ENCODE results near the gene PARD3.

PARD3 gene

DNA sequence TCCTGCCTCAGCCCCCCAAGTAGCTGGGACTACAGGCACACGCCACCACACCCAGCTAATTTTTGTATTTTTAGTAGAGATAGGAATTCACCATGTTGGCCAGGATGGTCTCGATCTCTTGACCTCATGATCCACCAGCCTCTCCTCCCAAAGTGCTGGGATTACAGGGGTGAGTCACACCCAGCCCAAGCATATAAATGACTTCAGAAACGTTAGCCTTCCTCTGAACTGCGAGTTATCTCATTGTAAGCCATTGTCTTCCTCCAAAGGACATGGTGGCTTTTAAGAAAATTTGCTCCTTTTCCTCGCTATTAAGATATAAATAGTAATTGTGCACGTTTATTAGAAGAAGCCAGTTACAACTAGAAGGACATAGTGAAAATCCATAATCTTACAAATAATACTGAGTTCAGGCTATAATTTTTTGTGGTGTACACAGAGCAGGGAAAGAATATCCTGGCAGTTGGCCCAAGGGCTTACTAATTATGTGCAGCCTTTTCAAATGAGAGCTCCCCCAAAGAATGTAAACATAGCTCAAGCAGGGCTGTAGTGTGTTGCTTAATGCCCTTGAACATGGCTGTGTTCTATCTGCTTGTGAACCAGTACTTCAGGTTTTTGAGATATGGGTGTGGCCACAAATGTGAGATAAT is 495.8 kb downstream of the PARD3 start:
- FAIRE-seq: no peak

DNA sequence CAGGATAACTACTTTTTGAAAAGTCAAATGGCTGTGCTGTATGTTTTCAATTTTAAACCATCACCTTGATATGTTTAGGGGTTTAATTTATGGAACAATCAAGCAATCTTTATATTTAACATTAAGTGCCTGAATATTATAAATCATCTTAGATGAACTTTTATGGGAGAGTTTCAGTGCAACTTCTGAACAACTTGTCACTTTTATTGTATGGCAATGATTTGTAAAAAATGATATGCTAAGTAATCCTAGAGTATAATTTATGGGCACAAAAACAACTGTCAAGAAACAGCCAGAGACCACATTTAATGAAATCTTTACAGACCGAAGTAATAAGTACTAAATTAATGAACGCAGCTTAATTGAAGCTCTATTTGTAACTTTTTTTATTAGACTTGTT is 498.9 kb downstream of the PARD3 start:
- no peak for FAIRE-seq

DNA sequence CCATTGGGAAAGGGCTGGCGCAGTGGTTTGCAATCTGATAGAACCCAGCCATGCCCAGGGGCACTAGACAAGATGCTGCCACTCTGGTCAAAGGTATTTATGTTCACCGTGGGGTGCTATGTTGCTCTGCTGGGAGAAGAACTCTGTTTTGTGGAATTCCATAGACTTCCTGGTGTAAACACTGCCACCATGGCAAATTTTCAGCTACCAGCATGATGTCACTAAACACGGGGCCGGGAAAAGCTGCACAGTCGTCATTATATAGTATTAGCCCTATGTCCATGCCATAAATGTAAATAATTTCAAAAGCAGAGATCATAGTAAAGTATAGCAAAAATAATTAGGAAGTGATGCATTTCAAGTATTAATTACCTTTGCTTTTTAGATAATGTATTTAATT is 500.6 kb downstream of the PARD3 start:
- no peak for FAIRE-seq

DNA sequence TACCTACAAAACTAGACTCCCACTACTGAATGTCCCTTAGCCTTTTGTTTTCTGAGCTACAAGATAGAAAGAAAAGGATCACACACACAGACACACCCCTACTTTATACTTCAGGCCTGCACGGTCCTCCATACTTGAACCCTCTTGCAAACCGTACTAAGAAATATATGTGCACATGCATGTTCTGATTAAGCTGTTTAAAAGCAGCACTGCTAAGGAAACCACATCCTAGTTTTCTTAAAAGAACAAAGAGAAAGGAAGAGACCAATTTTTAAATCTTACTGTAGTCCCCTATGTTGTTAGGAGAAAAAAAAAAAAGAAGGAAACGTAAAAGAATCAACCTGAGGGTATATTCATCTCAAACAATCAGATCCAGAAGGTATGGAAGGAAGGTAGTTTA is 501.2 kb downstream of the PARD3 start:
- FAIRE-seq: no peak

DNA sequence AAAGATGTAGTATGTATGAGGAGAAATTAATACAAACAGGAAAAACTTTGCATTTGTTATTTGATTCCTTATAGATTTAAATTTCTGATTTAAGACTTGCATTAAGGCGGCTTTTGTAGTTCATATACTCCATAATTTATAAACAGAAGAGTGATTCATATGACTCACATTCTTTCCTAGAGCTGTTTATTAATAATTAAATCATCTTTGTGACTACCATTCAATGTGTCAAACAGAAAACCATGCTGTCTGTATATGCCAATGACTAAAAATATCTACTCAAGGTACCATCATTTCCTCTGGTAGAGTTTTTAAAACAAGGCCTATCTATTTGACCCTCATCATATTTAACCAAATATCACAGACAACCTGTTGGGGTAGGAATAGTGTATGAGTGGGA is 501.7 kb downstream of the PARD3 start:
- no peak for FAIRE-seq

DNA sequence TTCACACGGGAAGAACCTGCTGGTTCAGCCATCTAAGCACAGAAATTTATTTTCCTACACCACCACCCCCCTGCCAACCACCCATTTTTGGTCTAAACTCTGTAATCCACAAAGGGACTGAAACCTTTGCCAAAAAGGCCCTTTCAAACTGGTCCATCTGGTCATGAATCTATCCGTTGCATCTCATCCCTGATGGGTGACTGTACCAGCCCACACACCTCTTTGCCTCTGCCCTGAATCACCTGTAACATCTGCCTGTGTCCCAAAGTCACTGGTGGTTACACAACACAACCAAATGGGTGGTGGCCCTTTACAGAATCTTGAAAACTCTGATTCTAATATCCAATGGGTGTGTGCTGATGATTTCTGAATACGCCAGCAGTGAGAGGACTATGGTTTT is 503.4 kb downstream of the PARD3 start:
- FAIRE-seq: no peak

DNA sequence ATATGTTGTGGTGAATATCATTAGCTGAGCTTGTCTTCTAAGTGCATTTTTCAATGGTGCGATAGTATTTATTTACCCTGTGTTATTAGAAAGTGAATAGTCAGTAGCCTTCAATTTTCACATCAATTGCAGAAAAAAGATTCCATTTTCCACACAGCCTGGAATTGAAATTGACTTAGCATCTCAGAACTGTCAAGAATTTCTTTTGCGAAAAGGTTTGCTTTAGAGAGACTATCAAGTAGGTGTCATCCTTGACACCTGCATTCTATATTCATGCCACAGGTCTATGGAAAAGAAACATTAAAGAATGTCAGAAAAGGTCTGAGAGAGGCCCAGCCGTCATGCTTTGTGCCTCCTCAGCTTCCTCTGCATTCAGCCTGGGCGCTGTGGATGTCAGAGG is 504.9 kb downstream of the PARD3 start:
- FAIRE-seq: no peak

DNA sequence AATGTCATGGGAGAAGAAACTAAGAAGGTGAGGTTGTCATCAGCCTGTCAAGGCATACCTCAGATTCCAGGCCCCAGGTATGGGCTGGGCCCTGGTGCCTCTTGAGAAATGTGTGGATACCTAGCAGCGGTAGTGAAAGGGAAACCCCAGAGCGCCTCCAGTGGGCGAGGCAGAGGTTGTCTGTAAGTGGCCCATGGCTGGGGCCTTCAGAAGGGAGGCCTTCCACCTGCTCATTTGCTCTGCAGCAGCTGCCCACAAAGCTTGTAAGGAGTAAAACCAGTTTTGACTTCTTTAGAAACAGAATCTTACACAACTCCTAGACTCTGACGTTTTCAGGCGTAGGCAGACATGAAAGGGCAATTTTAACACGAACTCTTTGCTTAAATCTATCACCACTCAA is 509.9 kb downstream of the PARD3 start:
- FAIRE-seq: no peak

DNA sequence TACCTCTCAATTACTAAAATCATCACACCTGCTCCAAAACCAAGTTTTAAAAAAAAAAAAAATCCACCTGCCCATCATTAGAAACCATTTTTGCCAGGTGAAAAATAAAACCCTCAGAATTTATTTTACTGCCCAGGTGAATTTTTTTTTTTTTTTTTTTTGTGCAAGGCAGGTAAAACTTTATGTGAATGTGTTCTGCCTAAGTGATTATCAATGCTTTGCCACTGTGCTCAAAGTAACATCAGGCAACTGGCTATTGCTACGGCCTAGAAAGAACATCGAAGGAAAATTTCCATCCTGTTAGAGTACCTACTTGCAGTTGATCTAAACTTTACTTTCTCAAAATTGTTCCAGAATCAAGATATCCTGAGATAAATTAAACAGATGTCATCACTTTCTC is 512.1 kb downstream of the PARD3 start:
- no peak for FAIRE-seq

DNA sequence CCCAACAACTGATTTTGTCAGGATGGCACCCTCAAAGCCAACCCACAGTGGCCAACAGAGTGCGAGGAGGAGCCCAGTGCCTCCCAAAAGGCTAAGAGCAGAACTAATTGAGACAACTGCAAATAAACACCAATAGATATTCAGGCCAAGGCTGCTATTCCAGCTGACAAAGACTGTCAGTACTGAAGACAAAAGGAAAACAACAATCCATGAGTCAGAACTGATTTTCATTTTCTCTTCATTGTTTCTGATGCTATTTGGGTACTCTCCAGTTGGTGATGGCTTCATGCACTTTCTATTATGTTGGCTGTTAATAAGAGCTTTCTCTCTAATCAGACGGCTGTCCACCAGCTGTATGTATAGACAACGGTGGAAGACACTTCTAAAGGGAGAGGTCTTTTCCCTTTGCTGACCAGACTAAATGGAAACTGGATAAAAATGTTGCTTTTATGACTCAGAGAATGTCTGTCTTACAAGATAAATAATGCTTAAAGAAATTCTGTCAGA is 515.9 kb downstream of the PARD3 start:
- no peak for FAIRE-seq

DNA sequence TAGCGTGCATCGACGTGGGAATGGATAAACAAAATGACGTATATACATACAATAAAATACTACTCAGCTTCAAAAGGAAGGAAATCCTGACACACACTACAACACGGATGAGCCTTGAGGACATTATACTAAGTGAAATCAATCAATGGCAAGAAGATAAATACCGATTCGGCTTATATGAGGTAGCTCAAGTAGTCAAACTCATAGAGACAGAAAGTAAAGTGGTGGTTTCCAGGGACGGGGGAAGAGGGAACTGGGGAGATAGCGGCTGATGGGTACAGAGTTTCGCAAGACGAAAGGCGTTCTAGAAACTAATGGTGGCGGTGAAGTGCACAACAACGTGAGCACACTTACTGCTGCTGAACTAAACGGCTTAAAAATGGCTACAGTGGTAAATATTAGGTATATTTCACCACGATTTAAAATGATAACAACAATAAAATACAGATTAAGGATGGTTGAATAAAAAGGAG is 516.7 kb downstream of the PARD3 start:
- FAIRE-seq: no peak

DNA sequence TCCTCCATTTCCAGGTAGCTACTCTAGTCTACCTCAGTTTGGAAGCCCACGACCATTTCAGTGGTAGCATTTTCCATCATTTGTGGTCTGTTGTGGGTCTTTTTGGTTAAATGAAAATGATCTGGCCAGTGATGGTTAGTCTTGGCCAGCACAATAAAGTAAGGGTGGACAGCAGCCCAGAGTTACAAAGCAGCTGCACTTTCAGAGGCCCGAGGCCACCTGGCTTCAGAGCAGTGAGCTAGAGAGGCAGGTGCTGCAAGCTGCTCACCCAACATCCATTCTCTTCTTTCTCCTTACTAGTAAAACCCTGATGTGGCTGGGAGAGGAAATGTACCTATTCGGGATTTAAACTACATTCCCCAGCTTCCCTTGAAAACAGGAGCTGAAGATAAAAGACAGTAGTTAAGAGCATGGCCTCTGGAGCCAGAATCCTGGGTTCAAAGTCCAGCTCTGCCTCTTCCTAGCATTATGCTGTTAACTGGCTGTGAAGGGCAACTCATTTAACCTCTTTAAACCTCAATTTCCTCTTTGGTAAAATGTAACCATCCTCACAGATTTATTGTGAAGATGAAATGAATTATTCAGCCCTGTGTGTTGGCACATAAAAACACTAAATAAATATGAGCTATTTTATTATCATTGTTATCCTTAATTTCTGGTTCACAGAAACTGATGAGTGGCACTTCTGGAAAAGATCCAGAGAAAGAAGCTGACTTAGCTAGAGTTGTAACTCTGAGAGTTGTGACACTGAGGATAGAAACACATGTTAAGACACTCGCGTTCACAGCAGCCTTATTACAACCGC is 517.4 kb downstream of the PARD3 start:
- FAIRE-seq: no peak

DNA sequence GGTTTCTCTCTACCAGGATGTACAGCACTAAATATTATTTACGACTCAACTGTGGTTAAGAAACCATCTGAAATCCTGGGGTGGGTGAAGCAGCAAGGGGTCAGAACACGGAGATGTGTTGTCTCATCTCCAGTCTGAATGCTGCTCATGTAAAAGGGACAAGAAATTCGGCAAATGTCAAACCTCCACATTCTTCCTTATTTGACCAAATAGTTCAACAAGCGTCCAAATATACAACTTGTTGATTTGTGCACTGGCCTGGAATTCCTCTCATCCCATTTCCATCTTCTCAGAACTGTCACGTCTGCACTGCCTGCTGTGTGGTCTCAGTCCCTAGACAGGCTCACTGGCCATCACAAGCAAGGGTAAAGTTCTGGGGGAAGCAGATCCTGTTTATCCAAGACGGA is 520.0 kb downstream of the PARD3 start:
- no peak for FAIRE-seq

DNA sequence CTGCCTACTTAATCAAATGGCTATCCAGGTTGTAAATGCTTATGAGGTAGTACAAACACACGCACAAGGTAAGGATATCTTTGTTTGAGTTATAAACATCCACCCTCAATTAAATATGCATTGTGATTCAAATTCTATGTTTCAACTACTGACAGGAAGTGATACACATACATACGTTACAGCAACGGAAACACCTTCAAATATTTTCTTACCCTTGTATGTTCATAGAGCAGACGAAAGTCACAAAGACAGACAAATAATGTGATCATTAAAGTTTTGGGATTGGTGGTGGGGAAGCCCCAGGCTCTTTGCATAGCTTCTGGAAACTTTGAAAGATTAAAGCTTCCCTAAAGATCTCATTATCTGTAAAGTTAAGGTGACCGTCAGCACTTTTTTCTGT is 521.0 kb downstream of the PARD3 start:
- FAIRE-seq: no peak

DNA sequence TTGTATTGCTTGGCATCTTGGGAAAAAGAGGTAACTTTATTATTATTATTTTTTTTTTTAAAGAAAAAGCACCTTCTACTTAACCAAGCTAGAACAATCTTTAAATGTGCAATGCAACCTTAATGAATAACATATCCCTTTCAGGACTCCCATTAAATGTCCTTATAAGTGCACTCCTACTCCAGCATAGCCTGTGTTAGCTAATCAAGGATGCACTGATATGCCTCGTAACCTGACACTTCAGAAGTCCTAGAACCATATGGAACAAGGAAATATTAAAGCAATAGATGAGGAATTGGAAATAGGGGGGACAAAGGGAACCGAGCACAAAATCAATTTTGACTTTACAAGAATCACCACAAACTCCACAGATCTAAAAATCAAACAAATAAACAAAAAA is 522.4 kb downstream of the PARD3 start:
- no peak for FAIRE-seq

DNA sequence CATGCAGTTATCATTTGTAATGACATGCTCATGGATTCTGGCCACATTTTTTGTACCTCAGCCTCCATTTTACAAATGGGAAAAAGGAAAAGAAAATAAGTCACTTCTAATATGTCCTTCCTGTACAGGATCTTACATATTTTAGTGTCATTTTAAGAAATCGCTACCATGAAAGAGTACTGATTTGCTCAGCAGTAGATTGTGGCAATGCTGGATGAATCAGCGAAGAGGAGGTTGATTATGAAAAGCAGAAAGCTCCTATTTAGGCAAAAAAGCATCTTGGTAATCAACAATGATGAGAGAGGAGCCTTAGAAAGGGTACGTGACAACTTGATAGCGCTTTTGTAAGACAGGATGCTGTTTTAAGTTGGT is 522.9 kb downstream of the PARD3 start:
- FAIRE-seq: no peak

DNA sequence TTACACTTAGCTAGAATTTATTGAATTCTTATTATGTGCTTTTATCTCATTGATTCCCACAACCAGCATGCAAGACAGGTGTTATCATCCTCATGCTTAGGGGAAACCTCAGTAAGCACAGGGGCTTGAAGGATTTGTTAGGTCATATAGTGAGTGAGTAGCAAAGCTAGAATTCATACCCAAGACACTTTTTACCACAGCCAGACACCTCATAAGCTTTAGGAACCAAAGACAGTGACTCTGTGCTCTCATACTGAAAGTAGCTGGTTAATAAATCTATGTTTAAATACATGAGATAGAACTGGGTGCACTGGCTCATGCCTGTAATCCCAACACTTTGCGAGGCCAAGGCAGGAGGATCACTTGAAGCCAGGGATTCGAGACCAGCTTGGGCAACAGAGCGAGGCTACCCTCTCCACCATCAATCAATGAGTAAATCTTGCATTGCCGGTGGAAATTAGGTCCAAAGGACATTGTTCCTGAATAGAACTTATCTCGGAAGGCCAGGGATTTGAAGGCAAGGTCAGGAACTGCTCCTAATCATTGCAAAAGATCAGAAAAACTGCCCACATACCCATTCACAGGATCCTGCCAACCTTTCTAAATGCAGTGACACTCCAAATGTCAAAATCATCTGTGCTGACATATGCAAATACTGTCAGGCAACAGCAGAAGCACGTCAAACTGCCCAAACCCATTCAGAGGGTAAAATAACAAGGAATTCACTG is 523.5 kb downstream of the PARD3 start:
- FAIRE-seq: no peak

DNA sequence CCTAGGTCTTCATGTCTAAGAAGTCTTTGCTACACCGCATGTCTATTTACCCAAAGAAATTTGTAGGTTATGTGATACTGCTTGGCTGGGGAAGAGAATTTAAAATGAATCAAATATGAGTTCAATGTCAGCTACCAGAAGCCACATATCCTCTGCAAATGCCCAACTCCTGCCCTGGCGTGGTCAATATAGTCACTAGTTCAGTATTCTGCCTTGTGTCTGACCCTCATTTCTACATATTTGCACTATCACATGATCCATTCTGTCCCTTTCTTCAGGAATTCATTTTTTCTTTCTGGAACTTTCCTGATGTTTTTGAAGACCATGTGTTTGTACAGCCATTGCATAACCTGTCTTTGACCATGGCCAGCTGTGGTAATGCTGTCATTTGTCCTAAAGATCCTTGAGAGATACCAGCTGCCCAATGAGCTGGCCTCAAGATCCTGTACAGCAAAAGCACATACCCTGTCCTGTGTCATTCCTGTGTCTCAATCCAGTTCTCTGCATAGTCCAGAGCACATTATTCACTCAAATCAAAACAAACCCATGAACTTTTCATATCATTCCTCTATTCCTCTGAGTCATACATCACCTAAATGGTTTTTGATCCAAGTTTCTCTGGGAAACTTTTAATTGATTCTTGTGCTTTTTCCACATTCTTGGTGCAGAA is 524.5 kb downstream of the PARD3 start:
- FAIRE-seq: no peak

DNA sequence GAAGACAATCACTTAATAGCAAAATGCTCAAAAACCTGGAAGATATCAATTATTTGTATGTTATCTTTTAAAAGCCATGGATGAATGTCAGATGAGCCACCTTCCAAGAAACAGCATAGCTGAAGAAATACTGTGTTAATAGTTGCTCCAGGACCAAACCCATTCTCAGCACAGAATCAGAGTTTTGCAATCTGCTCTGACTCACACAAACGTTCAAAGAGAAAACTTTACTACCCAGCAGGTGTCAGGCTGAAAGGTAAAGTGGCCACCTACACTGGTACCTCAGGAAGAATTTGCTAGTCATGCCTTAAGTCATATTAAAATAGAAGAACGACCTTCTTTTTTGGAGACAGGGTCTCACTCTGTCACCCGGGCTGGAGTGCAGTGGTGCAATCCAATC is 526.5 kb downstream of the PARD3 start:
- no peak for FAIRE-seq

DNA sequence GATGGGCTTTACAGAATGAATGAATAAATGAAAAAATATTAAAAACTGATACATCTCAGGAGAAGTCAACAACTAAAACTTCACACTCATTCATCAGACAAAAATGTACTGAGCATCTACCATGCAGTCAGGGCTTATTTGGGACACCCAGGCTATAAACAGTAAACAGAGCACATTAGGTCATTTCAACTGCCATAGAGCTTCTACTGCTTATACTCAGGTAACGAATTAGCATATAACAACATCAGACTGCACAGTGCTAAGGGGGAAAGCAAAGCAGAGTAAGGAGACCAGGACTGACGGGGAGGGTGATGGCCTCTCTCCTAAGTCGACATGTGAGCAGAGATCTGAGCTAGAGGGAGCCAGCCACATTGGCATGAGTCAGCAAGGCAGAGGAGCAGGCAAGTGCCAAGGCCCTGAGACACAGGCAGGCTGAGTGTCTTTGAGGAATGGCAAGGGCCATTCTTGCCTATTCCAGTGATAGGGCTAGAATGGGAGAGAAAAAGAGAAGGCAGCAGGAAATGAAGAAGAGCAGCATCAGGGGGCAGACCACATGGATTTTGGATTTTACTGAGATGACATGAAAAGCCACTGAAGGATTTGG is 528.9 kb downstream of the PARD3 start:
- FAIRE-seq: no peak

DNA sequence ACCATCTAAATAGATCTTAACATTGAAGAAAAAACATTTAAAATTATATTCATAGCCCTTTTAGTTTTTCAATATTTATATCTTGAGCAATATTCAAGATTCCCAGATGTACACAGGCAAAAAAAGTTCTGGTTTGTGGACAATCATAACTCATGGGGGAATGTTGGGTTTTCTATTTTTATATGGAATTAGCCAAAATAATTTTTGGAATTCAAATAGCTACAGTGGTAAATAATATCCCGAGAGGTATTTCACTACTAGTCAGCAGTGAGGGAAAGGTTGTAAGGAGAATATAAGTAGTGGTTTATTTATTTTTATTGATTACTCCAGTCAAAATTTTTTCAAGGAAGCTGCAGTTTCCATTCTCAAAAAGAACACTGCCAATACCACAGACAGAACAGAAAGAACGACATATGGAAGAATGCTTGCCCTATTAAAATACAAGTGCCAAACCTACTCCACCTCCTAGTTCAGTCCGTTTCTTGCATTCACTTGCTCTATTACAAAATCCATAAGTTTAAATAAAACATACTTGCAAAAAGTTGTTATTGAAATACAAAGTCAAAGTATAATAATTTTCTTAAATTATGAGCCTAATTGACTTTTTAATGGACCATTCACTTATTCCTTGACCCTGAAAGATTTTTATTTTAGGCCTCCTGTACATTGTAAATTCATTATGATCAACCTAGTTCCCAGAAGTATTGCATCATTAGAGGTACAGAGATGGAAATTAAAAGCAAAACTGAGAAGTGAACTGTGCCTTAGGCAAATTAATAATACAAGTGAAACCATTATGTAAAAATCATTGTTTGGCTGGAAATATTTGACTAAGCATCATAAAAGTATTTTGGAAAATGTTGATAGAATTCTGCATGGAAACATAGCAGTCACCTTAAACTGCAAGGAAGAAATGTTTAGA is 533.2 kb downstream of the PARD3 start:
- no peak for FAIRE-seq

Measured in A204.1 (cell line).